IMR-90 (cell line): ENCODE measurements around the gene CHN2. TPM values are rescaled to one million over a fixed set of nuclear protein-coding genes. Genes with fewer than 3 reads are reported as not detected.

ENCODE experiments used
- ATAC-seq: fragments of 200-7000 bp; cut with Tn5 transposase; 2 replicates; pipeline ENCODE4 v1.9.1; 2020; ENCODE audit warnings: low read depth, mild to moderate bottlenecking, moderate library complexity
- BruUV-seq: library from RNA; stranded (reverse); fragments of 400-500 nt; replicated peaks from 2 replicates; lab custom pipeline; 2021; lab: Mats Ljungman, UMichigan
- CTCF ChIA-PET: fragments of 300-600 bp; formaldehyde crosslinking; extraction: SDS; loops from one replicate; lab custom pipeline; 2021; ENCODE audit warnings: antibody characterized with exemption; lab: Yijun Ruan, JAX
- POLR2A ChIA-PET: fragments of 300-600 bp; sonication (Branson Sonifier 250); formaldehyde crosslinking; loops from one replicate; lab custom pipeline; 2022; ENCODE audit warnings: antibody characterized with exemption; ENCODE audit not compliant: unreplicated experiment; lab: Charles Lee
- DNase-seq: peaks from one replicate; pipeline ENCODE4 v3.0.0; 2013
- H2AFZ ChIP-seq: replicated peaks from 2 replicates; pipeline ENCODE3; 2013; ENCODE audit warnings: low read length, mild to moderate bottlenecking; ENCODE audit not compliant: poor library complexity
- H2AK5ac ChIP-seq: 2 replicates; pipeline ENCODE4 v1.6.1; 2013; ENCODE audit warnings: low read depth, low read length, inconsistent platforms
- H2AK9ac ChIP-seq: replicated peaks from 2 replicates; pipeline ENCODE3; 2013; ENCODE audit warnings: mild to moderate bottlenecking, low read depth, low read length, moderate library complexity; ENCODE audit not compliant: poor library complexity
- H2BK120ac ChIP-seq: 2 replicates; pipeline ENCODE4 v1.6.1; 2013; ENCODE audit warnings: low read depth, low read length, inconsistent platforms
- H2BK15ac ChIP-seq: 3 replicates; pipeline ENCODE4 v1.6.1; 2013; ENCODE audit warnings: low read depth, low read length, inconsistent platforms
- H2BK20ac ChIP-seq: 2 replicates; pipeline ENCODE4 v1.6.1; 2013; ENCODE audit warnings: low read depth, mild to moderate bottlenecking, inconsistent platforms, low read length, moderate library complexity
- H2BK5ac ChIP-seq: 2 replicates; pipeline ENCODE4 v1.6.1; 2013; ENCODE audit warnings: mild to moderate bottlenecking, low read depth, low read length, inconsistent platforms; ENCODE audit not compliant: poor library complexity, severe bottlenecking
- H3K14ac ChIP-seq: replicated peaks from 2 replicates; pipeline ENCODE4 v1.6.1; 2013; ENCODE audit warnings: low read depth, low read length, inconsistent platforms
- H3K18ac ChIP-seq: 2 replicates; pipeline ENCODE4 v1.6.1; 2013; ENCODE audit warnings: low read depth, low read length, control low read depth
- H3K23ac ChIP-seq: 2 replicates; pipeline ENCODE4 v1.6.1; 2013; ENCODE audit warnings: low read depth, low read length, inconsistent platforms
- H3K27ac ChIP-seq: 2 replicates; pipeline ENCODE4 v1.5.1; 2013; ENCODE audit warnings: mild to moderate bottlenecking, control low read depth, low read length; ENCODE audit not compliant: insufficient read depth
- H3K27me3 ChIP-seq: 2 replicates; pipeline ENCODE4 v1.6.1; 2013; ENCODE audit warnings: low read length; ENCODE audit not compliant: control insufficient read depth, insufficient read depth
- H3K36me3 ChIP-seq: 2 replicates; pipeline ENCODE4 v1.6.1; 2013; ENCODE audit warnings: low read length, mixed read lengths; ENCODE audit not compliant: control insufficient read depth, insufficient read depth
- H3K4ac ChIP-seq: 2 replicates; pipeline ENCODE4 v1.6.1; 2013; ENCODE audit warnings: low read depth, low read length, inconsistent platforms
- H3K4me1 ChIP-seq: 2 replicates; pipeline ENCODE4 v1.6.1; 2013; ENCODE audit warnings: low read length, mixed read lengths; ENCODE audit not compliant: control insufficient read depth, insufficient read depth
- H3K4me2 ChIP-seq: 2 replicates; pipeline ENCODE4 v1.6.1; 2013; ENCODE audit warnings: low read depth, mild to moderate bottlenecking, control low read depth, low read length, moderate library complexity
- H3K4me3 ChIP-seq: 2 replicates; pipeline ENCODE4 v1.5.1; 2013; ENCODE audit warnings: low read depth, mild to moderate bottlenecking, control low read depth, low read length, moderate library complexity; ENCODE audit not compliant: insufficient read depth
- H3K56ac ChIP-seq: 2 replicates; pipeline ENCODE4 v1.6.1; 2013; ENCODE audit warnings: low read length, inconsistent platforms; ENCODE audit not compliant: insufficient read depth; ENCODE audit errors: extremely low read depth
- H3K79me1 ChIP-seq, 2 experiments: 2 replicates each; pipeline ENCODE4 v1.6.1; 2013; ENCODE audit warnings: low read length in 2 of 2, inconsistent platforms in 1 of 2, low read depth in 1 of 2
- H3K9ac ChIP-seq: 2 replicates; pipeline ENCODE4 v1.6.1; 2013; ENCODE audit warnings: low read depth, low read length, control low read depth
- H3K9me1 ChIP-seq: 2 replicates; pipeline ENCODE4 v1.6.1; 2013; ENCODE audit warnings: low read length, inconsistent platforms; ENCODE audit not compliant: insufficient read depth
- H3K9me3 ChIP-seq: 2 replicates; pipeline ENCODE4 v1.6.1; 2013; ENCODE audit warnings: low read length; ENCODE audit not compliant: control insufficient read depth, insufficient read depth
- H4K20me1 ChIP-seq: 2 replicates; pipeline ENCODE4 v1.6.1; 2013; ENCODE audit warnings: low read length, inconsistent platforms; ENCODE audit not compliant: insufficient read depth
- H4K5ac ChIP-seq: 2 replicates; pipeline ENCODE4 v1.6.1; 2013; ENCODE audit warnings: mild to moderate bottlenecking, low read depth, low read length, control low read depth
- H4K8ac ChIP-seq, 2 experiments: 2 replicates each; pipeline ENCODE4 v1.6.1; 2013; ENCODE audit warnings: low read depth in 2 of 2, low read length in 2 of 2, control low read depth in 1 of 2, inconsistent platforms in 1 of 2
- H4K91ac ChIP-seq: 2 replicates; pipeline ENCODE4 v1.6.1; 2013; ENCODE audit warnings: low read depth, low read length, inconsistent platforms; ENCODE audit not compliant: insufficient read depth
- BHLHE40 ChIP-seq: fragments of 150-350 bp; IDR thresholded peaks from 2 replicates; pipeline ENCODE4 v1.6.1; 2016; ENCODE audit warnings: mild to moderate bottlenecking, low read depth, low read length
- CEBPB ChIP-seq: IDR thresholded peaks from 2 replicates; pipeline ENCODE4 v1.6.1; 2012; ENCODE audit warnings: low read depth, low read length, improper control_type of control experiment
- CHD1 ChIP-seq: IDR thresholded peaks from 2 replicates; pipeline ENCODE4 v1.6.1; 2012; ENCODE audit warnings: low read depth, low read length, improper control_type of control experiment
- CTCF ChIP-seq: conservative IDR thresholded peaks from 2 replicates; pipeline ENCODE4 v1.5.1; 2012; ENCODE audit warnings: mild to moderate bottlenecking, low read depth, low read length, improper control_type of control experiment
- FOS ChIP-seq: fragments of 150-350 bp; IDR thresholded peaks from 2 replicates; pipeline ENCODE4 v1.6.1; 2016; ENCODE audit warnings: low read depth, low read length
- MAFK ChIP-seq: IDR thresholded peaks from 2 replicates; pipeline ENCODE4 v1.6.1; 2012; ENCODE audit warnings: low read depth, low read length, improper control_type of control experiment
- MAZ ChIP-seq: IDR thresholded peaks from 2 replicates; pipeline ENCODE4 v1.6.1; 2012; ENCODE audit warnings: low read depth, mild to moderate bottlenecking, low read length, improper control_type of control experiment, moderate library complexity, borderline replicate concordance
- MXI1 ChIP-seq: IDR thresholded peaks from 2 replicates; pipeline ENCODE4 v1.6.1; 2012; ENCODE audit warnings: low read depth, mild to moderate bottlenecking, low read length, moderate library complexity, borderline replicate concordance
- NFE2L2 ChIP-seq: fragments of 150-350 bp; IDR thresholded peaks from 2 replicates; pipeline ENCODE4 v1.6.1; 2016; ENCODE audit warnings: low read depth, mild to moderate bottlenecking, low read length
- POLR2A ChIP-seq: IDR thresholded peaks from 2 replicates; pipeline ENCODE4 v1.6.1; 2012; ENCODE audit warnings: mild to moderate bottlenecking, low read depth, low read length
- RAD21 ChIP-seq: IDR thresholded peaks from 2 replicates; pipeline ENCODE4 v1.6.1; 2012; ENCODE audit warnings: low read length, improper control_type of control experiment
- RCOR1 ChIP-seq: IDR thresholded peaks from 2 replicates; pipeline ENCODE4 v1.6.1; 2012; ENCODE audit warnings: mild to moderate bottlenecking, low read length, improper control_type of control experiment; ENCODE audit not compliant: insufficient replicate concordance
- RFX5 ChIP-seq: IDR thresholded peaks from 2 replicates; pipeline ENCODE4 v1.8.0; 2012; ENCODE audit warnings: low read depth, mild to moderate bottlenecking, low read length, moderate library complexity
- SMC3 ChIP-seq: fragments of 150-350 bp; IDR thresholded peaks from 2 replicates; pipeline ENCODE4 v1.6.1; 2016; ENCODE audit warnings: low read depth, mild to moderate bottlenecking, antibody characterized with exemption, low read length, moderate library complexity
- USF2 ChIP-seq: fragments of 150-350 bp; IDR thresholded peaks from 2 replicates; pipeline ENCODE4 v1.6.1; 2017; ENCODE audit warnings: mild to moderate bottlenecking, antibody characterized with exemption, low read length, low read depth
- WGBS, 2 experiments: methylation state at CpG; one replicate each; pipeline versions ENCODE4 v1.1.5 to v1.1.7; 2013; ENCODE audit warnings: missing lambda C conversion rate in 2 of 2; ENCODE audit not compliant: insufficient read length in 1 of 2; ENCODE audit errors: extremely low coverage in 2 of 2; 5-methylcytosine and 5-hydroxymethylcytosine counted together
- dilution Hi-C: fragments of 300-500 bp; cut with HindIII; formaldehyde crosslinking; loops from one replicate; pipeline ENCODE4 v1.14.3; 2018; ENCODE audit warnings: low sequenced_read_pairs; ENCODE audit not compliant: unreplicated experiment
- in situ Hi-C: fragments of 300-500 bp; cut with MboI; formaldehyde crosslinking; loops from 3 replicates; pipeline ENCODE4 v1.14.3; 2019; ENCODE audit warnings: low sequenced_read_pairs, inconsistent platforms, mixed read lengths
- intact Hi-C: fragments of 100-400 bp; cut with micrococcal nuclease; formaldehyde crosslinking; loops from 2 replicates; pipeline ENCODE4 v1.10.0; 2022
- polyA plus RNA-seq, 3 experiments: library from polyadenylated mRNA; depleted of rRNA; stranded (reverse); fragments of >200 nt; gene quantifications; 2 replicates each; pipeline ENCODE4 v1.2.3, GENCODE V29; 2012; ENCODE audit warnings: low replicate concordance in 1 of 3
- total RNA-seq: library from RNA; depleted of rRNA; stranded (reverse); fragments of >200 nt; gene quantifications from 2 replicates; pipeline ENCODE4 v1.2.3, GENCODE V29; 2012
- TF ChIP-seq, protein P1 (sequence below): fragments of 150-350 bp; IDR thresholded peaks from 2 replicates; pipeline ENCODE4 v1.6.1; 2016; ENCODE audit warnings: low read depth, mild to moderate bottlenecking, low read length, moderate library complexity, borderline replicate concordance

CHN2 gene
- total and polyA plus RNA-seq, 2 of the 4 experiments (the other 2 are of a cell fraction), result not detected

DNA sequence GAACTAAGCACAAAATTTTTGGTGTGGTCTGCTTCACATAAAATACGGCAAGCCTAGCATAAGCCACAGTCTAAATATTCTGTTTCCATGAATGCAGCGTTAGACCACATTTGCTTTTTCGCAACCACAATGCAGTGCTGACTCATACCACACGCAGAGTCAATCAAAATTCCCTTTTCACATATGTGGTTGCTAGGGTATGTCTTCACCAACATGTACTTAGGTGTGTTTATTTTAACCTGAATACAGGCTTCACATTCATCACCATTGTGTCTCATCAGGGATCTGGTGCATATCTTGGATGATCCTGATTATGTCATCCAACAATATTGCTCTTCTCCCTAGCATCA is 90.8 kb downstream of the CHN2 start:
- no peak overlapping the region for H3K18ac ChIP-seq
- ChIA-PET POLR2A (no interaction called here), CTCF (no interaction called here)
- H3K4me1 ChIP-seq, result no peaks in the 10 kb centered on the region
- H3K9ac ChIP-seq, result no peak overlapping the region
- no peaks in the 10 kb centered on the region for H3K27me3 ChIP-seq
- intact Hi-C loops, result no loop called here
- BruUV-seq, result no TSS peak
- no peak overlapping the region for H3K14ac ChIP-seq
- no peak overlapping the region for H2BK20ac ChIP-seq
- no peak overlapping the region for H3K4me2 ChIP-seq
- H4K8ac ChIP-seq, result no peak overlapping the region
- no peak overlapping the region for H2AK5ac ChIP-seq
- dilution Hi-C loops, result no loop called here
- no peak overlapping the region for H4K91ac ChIP-seq
- H3K9me1 ChIP-seq, result no peaks in the 10 kb centered on the region
- no peak overlapping the region for H2BK120ac ChIP-seq
- H3K9me3 ChIP-seq, result no peaks in the 10 kb centered on the region
- no peak overlapping the region for H2AK9ac ChIP-seq
- H3K23ac ChIP-seq, result no peak overlapping the region
- no peaks in the 10 kb centered on the region for H3K36me3 ChIP-seq
- H2BK5ac ChIP-seq, result no peak overlapping the region
- H4K20me1 ChIP-seq, result no peaks in the 10 kb centered on the region
- DNase-seq (peak; percentile 37), ATAC-seq (no peak)
- H2AFZ ChIP-seq, result no peak overlapping the region
- H4K5ac ChIP-seq, result no peak overlapping the region
- H3K4ac ChIP-seq, result no peak overlapping the region
- H3K4me3 ChIP-seq, result no peak overlapping the region
- H2BK15ac ChIP-seq, result no peak overlapping the region
- no peak overlapping the region for H3K56ac ChIP-seq
- H3K79me1 ChIP-seq, result no peaks in the 10 kb centered on the region
- no CpG with 5 or more reads among the region's 4 CpGs for WGBS, 2 experiments
- TF ChIP-seq RCOR1, result no peak
- TF ChIP-seq CTCF, result no peak
- TF ChIP-seq MAZ, result no peak
- no peak for TF ChIP-seq BHLHE40
- no peak for TF ChIP-seq RFX5
- TF ChIP-seq SMC3, result no peak
- TF ChIP-seq CHD1, result no peak
- TF ChIP-seq, protein P1, sequence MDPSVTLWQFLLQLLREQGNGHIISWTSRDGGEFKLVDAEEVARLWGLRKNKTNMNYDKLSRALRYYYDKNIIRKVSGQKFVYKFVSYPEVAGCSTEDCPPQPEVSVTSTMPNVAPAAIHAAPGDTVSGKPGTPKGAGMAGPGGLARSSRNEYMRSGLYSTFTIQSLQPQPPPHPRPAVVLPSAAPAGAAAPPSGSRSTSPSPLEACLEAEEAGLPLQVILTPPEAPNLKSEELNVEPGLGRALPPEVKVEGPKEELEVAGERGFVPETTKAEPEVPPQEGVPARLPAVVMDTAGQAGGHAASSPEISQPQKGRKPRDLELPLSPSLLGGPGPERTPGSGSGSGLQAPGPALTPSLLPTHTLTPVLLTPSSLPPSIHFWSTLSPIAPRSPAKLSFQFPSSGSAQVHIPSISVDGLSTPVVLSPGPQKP, result no peak
- TF ChIP-seq MXI1, result no peak
- TF ChIP-seq NFE2L2, result no peak
- TF ChIP-seq MAFK, result no peak
- no peak for TF ChIP-seq FOS
- no peak for TF ChIP-seq USF2
- no peak for TF ChIP-seq CEBPB
- TF ChIP-seq POLR2A, result no peak
- TF ChIP-seq RAD21, result no peak
- in situ Hi-C loops, result no loop called here
- H3K27ac ChIP-seq, result no peak overlapping the region
